Fibroblast of skin of right biceps (primary cell): ENCODE measurements around the gene NEUROD1.
"Not testable (repeated sequence)": the region's sequence is repeated elsewhere in the genome, so short reads cannot be mapped to it uniquely, and the experiment has no call there.

Experiments used
- DNase-seq: peaks from one replicate; pipeline ENCODE4 v3.0.0-alpha.2; 2013

NEUROD1 gene

DNA sequence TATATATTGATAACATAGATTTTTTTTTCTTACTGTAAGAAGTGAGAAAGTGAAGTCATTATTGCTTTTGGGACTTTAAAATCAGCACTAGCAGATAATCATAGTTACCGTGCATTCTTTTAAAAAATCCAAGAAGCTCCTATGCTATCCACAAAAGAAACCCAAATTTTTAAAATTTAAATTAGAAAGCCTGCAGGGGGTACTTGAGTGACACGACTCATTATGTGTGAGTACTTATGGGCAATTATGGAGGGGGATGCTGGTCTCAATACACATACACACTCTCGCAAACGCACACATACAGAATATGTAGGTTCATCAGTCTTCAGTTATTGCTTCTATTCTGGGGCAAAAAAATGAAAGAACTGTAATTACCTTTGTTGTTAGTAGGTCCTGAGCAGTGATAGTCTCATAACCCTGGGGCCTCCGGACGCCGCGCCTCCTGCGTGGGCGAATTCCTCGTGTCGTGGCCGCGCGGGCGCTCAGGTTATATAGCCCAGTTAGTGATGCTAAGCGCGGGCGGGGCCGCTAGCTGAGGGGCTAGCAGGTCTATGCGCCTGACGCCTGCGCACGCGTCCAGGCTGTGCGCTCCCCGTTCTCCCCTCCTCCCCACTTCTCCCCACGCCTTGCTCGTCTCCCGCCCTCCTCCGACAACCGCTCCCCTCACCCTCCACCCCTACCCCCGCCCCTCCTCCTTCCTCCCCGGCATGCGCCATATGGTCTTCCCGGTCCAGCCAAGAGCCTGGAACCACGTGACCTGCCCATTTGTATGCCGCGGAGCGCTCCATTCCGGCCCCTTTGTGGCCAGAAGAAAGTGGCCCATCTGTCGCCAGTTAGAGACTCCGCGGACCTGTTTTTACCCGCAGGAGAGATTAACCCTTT, at the start of gene NEUROD1:
Gene NEUROD1 (minus strand): TSS at position 463 of the 882 bp plus-strand sequence. CDS start 1,657 bp downstream, outside the sequence.
- no peak for DNase-seq

DNA sequence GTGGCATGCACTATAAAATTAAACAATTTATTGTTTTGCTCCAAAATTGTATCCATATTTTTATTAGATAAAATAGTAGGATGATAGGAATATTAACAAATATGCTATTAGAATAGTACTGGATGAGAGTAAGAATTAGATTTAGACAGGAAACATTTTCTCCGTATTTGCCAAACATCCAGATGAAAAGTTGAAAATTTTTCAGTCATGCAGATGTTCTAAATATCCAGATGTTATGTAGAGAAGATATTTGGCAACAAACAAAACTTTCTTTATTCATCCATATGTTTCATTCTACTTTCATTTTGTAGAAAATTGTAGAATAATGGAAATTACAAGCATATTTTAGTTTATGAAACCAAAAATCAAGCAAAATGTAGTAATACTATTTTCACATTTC, 45.2 kb upstream of the NEUROD1 start:
- DNase-seq = no peak

DNA sequence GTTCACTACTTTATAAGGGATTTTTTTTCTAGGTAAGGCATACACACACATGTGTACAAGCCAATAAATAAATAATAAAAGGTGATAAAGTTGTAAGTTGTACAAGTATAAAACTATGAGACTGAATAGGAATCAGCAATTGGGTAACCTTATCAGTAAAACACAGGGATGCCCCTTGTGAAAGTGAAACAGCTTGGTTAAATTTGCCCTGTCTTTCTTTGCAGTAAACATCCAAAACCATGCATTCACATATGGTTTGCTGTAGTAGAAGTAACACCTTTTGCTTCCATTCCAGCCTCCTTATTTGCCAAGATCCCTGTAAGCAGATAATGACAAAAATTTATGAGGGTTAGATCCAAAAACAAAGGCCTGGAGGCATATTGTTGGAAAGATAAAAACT, 44.3 kb upstream of the NEUROD1 start:
- DNase-seq = no peak

DNA sequence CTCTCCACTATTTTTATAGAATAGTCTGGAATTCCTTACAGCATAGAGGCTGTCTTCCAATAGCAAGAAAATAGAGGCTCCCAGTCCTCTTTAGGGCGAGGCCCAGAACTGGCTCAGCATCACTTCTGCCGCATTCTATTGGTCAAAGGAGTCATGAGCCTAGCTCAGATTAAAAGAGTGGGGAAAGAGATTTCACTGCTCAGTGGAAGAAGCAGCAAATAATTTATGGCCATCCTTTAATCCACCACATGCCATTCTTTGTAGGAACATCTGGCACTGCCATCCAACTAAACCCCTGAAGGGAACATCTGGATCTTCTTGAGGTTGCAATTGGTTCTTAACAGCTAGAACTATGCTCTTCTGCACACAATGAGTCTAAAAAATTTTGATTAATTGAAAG, 43.4 kb upstream of the NEUROD1 start:
- no peak for DNase-seq

DNA sequence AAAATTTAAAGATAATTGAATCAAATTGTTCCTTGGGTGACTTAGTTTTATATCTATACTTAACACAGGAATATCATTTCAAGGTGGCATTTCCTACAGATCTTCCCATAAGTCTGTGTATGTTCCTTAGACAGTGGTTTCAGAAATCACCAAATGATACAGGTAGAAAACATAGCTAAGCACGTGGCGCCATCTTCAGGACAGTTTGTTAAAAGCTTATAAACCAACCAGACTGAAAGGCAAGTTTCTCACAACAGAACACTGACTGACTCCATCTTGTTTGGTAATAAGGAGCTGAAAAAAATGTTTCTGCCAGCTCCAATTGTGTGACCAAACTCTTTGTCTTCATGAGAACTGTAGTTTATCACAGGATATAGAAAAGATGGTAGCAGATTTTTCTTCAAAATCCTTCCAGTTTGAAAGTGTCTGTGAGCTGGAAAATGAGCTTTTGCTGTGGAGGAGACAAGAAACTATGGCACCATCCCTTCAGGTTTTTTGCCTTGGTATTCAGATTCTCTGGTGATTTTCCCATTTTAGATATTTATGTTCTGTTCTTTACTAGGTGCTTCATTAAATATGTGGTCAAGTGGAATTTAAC, 34.8 kb upstream of the NEUROD1 start:
- peak; percentile 71 for DNase-seq

DNA sequence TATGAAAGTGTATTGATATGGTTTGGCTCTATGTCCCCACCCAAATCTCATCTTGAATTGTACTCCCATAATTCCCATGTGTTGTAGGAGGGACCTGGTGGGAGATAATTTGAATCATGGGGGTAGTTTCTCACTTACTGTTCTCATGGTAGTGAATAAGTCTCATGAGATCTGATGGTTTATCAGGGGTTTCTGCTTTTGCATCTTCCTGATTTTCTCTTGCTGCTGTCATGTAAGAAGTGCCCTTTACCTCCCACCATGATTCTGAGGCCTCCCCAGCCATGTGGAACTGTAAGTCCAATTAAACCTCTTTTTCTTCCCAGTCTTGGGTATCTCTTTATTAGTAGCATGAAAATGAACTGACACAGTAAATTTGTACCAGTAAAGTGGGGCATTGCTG, 30.7 kb upstream of the NEUROD1 start:
- not testable (repeated sequence) for DNase-seq

DNA sequence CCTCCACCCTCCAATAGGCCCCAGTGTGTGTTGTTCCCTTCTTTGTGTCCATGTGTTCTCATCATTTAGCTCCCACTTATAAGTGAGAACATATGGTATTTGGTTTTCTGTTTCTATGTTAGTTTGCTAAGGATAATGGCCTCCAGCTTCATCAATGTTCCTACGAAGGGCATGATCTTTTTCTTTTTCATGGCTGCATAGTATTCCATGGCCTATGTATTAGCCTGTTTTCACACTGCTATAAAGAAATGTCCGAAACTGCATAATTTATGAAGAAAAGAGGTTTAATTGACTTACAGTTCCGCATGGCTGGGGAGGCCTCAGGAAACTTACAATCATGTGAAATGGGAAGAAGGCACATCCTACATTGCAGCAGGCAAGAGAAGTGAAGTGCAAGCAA, 22.2 kb upstream of the NEUROD1 start:
- DNase-seq = not testable (repeated sequence)

DNA sequence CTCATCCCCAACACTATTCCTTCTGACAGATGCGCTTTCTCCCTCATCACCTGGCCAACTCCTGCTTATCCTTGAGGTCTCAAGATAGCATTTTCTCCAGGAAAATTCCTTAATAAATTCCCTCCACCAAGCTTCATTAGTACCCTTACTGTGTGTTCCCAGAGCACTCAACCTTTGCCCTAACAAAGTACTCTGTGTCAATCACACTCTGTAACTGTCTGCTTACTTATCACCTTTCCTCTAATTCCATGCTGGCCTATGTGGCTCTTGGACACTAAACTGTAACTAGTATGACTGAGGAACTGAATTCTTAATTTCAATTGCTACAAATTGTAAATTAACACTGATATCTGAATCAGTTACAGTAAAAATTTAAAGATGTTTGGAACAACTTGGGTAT, 17.9 kb upstream of the NEUROD1 start:
- DNase-seq = no peak

DNA sequence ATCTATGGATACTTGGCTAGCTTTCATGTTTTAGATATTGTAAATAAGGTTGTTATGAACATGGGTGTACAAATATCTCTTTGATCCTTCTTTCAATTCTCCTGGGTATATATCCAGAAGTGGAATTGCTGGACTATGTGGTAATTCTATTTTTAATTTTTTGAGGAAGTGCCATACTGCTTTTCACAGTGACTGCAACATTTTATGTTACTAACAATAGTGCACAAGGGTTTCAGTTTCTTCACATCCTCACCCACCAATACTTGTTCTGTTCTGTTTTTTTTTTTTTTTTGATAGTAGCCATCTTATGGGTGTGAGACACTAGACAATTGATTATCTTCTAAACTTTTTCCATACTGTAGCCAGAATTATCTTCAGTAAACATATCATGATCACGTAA, 17.3 kb upstream of the NEUROD1 start:
- DNase-seq = no peak

DNA sequence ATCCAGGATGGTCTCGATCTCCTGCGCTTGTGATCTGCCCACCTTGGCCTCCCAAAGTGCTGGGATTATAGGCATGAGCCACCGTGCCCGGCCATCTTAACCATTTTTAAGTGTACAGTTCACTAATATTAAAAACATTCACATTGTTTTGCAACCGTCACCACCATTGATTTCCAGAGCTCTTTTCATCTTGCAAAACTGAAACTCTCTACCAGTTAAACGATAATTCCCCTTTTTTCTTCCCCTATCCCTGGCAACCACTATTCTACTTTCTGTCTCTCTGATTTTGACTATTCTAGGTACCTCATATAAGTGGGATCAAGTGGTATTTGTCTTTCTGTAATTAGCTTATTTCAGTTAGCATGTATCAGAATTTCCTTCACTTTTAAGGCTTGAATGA, 16.8 kb upstream of the NEUROD1 start:
- no peak for DNase-seq

DNA sequence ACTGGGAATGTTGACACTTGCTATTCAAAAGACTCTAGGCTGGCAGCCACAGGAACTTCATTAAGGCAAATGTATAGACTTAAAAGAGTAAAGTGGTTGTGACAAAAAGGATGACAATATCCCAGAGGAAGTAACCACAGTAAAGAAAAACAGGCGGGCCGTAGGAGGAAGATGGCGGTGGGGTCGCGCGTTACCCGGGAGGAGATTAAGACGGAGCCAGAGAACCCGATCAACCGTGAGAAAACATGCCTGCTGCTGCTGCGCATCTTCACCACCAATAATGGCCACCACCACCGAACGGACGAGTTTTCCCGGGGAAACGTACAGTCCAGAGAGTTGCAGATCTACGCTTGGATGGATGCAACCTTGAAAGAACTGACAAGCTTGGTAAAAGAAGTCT, 14.0 kb upstream of the NEUROD1 start:
- DNase-seq = no peak

DNA sequence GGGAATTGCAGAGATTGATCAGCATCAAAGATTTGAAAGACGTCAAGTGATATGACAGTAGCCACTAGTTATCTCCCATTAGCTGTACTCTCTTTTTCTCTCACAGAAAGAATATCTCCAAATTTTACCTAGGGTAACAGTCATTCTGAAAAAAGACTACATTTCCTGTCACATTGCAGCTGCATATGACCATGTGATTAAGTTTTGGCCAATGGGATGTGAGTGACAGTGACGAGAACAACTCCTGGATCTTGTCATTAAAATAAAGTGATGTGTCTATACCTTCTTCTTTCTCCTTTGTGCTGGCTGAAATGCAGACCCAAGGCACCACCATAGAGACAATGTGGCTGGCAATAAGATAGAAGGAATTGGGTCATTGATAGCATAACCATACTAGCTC, 10.5 kb upstream of the NEUROD1 start:
- no peak for DNase-seq

DNA sequence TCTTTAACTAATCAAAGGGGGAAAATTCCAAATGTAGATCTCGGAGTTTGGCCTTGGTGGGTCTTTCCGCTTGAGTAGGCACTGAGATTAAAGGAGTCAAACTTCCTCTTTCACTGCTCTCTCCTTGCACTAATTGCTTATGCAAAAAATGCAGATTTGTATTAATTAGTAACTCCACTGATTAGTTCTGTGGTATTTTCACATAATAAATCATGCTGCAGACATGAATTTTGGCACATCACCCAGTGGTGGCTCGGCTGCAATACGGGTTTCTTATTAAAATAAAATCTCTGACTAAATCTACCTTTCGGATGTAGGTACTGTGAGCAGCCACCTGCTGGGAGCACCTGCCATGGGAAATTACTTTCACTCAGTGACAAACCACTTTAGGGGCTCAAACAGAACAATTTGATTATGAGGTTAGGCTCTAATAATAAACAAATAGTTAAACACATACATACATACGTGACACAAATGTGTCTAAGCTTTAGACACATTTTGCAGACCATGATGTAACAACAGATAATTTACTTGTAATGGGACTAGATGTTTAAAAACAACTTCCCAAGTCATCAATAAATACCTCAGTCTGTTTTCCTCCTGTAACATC, 6.4 kb upstream of the NEUROD1 start:
- DNase-seq = no peak

DNA sequence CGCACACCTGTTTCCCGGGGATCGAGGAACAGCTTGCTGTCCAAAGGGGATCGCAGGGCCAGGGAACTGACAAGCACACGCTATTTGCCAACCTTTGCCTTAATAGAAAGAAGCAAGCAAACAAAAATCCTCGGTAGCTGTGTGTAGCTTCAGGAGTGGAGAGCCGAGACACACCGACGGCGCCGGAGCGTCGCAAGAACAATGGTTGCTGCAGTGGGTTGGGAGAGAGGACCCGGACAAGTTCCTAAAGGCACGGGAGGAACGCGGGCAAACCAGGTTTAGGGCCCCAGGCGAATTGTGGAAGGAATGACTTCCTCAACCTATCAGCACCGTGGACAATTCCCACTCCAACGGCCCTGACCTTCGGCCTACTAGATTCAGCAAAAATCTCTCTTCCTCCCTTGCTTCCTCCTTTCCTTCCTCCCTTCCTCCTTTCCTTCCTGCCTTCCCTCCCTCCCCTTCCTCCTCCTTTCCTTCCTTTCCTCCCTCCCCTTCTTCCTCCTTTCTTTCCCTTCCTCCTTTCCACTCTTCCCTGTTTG, 4.9 kb upstream of the NEUROD1 start:
- DNase-seq = peak; percentile 3

DNA sequence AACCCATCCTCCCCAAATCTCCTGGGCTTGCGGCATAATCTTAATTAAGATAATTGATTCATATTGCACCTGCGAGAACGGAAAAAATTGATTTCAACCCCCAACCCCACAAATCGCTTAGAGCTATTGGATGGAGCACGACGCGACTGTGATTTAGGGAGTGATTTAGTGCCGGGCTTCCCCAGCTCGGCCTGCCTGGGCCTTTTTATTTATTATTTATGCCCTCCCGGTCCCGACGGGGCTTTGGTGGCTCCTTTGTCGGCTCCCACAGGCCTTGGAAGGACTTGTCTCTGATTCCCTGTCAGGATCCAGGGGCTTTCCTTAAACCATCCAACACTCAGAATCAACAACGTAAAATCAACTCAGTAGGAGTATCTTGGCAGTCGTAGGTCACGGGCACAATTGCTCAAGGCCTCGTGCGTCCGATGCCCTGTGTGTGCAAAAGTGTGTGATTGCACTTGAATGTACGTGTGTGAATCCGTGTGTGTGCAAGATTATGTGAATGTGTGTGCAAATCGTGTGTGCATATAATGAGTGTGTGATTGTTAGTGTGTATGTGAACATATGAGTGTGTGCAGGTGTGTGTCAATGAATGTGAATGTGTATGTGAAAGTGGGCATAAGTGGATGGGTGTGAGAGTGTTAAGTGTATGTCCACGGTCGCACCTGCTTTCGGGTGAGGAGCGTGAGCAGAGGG, 4.3 kb upstream of the NEUROD1 start:
- DNase-seq = no peak

DNA sequence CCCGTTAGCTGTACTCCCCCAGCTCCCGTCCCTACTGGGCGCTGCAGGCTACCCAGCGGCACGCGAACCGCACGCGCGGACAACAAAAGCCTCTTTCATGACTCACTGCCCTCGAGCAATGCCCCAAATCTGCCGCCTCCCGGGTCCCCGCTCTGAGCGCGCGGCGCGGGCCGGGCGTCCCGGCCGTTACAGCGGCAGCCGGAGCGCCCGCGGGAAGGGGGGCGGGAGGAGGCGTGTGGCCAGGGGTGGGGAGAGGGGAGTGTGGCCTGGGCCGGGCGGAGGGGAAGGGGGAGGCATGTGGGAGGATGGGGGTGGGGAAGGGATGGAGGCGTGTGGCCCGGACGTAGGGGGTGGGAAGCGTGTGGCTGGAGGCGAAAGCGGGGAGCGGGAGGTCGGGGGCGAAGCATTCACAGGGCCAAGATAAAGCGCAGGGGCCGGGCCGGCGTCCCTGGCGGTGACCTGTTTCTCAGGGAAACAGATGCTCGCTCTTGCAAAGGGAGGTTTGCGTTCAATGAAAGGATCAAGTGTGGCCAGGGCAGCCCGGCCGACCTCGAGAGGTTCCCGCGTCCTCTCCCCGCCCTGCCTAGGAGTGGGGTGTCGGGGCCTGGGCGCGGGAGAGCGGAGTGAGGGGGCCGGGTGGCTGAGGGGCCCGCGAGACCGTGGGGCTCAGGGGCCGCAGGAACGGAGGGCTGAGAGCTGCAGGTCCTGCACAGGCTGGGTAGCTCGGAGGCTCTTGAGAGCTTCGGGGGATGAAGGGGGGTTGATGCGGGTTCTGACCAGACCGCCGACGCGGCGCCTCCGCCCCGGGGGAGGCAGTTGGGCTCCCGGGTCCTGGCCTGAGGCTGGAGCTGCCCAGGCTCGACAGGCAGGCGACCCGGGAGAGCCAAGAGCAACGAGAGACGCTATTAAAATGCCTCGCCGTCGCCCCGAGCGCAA, 3.5 kb upstream of the NEUROD1 start:
- DNase-seq = peak; percentile 44

DNA sequence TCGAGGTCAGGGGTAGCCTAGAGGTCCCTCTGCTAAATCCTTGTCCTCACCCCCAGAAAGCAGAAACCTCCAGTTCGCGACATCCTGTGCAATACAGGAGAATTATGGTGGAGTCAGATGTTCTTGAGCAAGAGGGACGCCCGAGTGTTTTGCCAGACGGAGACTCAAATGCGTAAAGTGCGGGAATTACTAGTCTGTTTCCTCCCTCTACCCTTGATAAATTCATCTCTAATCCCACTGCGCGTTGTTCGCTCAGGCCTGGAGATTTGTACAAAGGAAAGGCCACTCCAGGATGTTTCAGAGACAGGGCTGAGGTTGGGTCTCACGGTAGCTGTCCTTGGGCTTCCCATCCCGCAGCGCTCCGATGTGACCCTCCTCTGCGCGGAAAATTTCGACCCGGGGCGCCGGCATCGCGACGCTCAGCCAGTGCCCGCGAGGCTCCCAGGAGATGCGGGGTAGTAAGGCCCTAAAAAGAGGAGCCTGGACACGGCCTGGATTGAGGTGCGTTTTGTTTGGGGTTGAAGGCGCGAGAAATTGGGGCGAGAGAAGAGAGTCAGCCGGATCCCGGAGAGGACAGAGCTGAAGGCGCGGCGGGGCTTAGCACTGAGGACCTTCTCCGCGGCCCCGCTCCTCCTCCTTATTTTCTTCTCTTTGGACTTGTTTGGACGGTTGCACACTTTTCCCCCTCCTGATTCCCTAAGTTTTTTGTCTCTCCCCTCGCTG, 2.6 kb upstream of the NEUROD1 start:
- DNase-seq = no peak

DNA sequence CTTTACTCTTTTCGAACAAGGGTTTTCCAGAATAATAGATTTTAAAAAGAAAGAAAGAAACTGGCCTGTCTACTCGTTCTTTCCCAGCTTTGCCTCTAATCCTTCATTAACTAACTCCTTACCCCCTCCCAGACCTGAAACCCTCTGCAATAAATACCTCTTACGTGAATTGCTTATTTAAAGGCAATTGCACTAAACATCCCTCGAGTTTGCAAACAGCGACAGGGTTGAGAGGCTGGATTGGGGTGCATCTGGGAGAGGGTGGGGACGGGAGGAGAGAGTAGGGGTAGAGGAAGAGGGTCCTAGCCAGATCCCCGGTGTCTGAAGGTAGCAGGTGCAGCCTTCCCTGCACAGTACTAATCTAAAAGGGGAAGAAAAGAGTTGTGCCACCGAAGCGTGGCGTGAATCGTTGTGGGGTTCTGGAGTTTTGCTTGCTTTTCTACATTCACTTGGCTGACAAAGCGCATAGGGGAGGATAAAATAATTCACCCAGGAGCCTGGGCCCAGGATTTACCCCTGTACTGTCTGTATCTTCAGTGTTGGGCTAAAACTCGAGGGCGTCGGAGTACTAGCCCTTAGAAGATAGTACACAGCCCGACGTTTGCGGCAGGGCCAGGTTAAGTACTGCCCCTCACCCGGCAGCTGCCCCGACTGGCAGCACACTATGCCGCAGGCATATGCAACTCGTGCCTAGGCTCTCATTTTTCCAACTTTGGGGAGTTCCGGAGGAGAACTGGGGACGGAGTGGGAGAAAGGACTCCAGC, 1.9 kb upstream of the NEUROD1 start:
- DNase-seq = no peak

DNA sequence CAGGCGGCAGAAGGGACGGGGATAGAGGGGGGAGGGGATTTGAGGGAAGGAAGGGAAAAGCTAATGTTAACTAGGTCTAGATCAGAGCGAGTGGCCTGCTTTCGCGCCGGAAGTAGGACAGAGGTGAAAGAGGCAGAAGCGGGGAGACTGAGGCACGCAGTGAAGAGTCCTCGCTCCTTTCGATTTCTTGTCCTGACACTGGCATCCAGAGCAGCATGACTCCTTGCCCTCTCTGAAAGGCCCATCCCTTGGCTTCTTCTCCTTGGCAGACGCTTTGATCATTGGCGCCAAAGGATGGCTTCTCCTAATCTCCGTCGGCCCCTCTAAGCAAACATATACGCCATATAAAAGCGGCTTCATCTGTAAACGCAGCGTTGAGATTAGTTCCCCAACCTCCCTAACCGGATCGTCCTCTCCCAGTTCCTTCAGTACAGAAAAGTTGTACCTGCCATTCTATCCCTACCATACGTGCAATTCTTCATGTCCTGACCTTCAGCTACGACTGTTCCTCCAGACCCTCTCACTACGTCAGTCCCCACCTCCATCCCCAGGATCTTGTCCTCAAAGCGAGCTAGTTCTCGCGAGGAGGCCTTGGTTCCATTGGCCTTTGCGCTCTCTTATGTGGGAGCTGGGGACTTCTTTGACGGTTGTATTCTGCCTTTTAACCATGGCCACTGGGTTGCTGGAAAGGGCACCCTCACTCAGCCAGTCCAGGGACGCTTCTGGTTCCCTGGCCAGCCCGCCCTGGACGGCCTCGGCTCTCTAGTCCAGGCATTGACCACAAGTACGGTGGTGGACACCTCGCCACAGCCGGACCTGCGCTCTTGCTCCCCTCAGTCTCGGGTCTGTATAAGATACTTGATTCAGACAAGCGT, 857 bp upstream of the NEUROD1 start:
- no peak for DNase-seq
